NCI-H1930 (cell line): Measurements from ENCODE around the gene PPY.
"Not testable (repeated sequence)": the region's sequence is repeated elsewhere in the genome, so short reads cannot be mapped to it uniquely, and the experiment has no call there.

Experiments used
- DNase-seq, 2 experiments: peaks; one replicate each; lab custom pipeline; 2025; lab: John Stamatoyannopoulos, UW

PPY gene

DNA sequence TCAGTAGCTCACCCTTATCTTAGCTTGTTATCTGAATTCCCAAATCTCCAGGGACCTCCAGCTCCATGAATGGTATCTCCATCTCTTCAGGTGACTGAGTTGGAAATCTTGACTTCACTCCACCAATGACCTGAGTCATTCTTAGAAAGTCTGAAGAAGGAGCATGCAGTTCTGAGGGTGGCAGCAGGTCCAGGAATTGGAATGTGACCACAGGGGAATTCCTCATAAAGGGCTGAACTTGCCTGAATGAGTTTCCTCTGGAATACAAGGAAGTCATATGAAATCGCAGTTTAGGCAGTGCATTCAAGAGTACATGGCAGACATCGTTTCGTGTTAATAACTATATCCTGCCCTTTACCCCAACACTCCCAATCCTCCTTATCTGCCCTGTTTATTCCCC is 24.0 kb upstream of the PPY start:
- DNase-seq: no peak

GRCh38 chr17:43962479-43962878 is 20.2 kb upstream of the PPY start:
- no peak for DNase-seq

- DNase-seq: no peak
Observed at GRCh38 chr17:43961954-43962353, 19.7 kb upstream of the PPY start.

GRCh38 chr17:43961292-43961691 is 19.0 kb upstream of the PPY start:
- DNase-seq: not testable (repeated sequence)

DNA sequence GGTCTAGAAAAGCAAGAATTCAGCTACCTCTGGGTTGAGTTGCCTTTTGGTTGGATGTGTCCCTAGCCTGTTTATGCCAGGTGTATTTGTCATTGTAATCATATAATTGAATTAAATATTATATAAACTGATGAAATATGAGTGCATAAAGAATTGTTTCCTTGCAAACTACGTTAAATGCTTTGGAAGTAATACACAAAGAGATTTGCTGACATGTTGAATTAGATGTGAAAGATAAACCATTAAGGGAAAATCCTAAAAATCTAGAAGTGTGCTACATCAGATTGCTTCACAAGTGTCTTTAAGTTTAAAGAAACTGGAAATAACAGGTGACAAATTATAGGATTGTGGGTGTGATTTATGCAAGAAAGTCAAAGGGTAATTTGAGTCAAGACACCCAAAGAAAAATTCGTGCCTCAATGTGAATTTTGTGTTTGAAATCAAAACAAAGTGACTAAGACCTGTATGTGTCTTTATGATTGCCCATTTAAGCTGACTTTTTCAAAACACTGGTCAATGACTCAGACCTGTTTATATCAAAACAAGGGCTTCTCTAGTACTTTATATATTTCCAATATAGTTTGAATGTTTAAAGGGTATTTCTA is 16.6 kb upstream of the PPY start:
- DNase-seq: no peak

- no peak for DNase-seq
Observed at GRCh38 chr17:43956222-43956621, 13.9 kb upstream of the PPY start.

GRCh38 chr17:43953746-43954145 is 11.5 kb upstream of the PPY start, which contains the start of gene PYY:
Gene PYY (minus strand): TSS chr17:43953940. CDS start chr17:43953483, 457 bp downstream.
- DNase-seq: no peak

DNA sequence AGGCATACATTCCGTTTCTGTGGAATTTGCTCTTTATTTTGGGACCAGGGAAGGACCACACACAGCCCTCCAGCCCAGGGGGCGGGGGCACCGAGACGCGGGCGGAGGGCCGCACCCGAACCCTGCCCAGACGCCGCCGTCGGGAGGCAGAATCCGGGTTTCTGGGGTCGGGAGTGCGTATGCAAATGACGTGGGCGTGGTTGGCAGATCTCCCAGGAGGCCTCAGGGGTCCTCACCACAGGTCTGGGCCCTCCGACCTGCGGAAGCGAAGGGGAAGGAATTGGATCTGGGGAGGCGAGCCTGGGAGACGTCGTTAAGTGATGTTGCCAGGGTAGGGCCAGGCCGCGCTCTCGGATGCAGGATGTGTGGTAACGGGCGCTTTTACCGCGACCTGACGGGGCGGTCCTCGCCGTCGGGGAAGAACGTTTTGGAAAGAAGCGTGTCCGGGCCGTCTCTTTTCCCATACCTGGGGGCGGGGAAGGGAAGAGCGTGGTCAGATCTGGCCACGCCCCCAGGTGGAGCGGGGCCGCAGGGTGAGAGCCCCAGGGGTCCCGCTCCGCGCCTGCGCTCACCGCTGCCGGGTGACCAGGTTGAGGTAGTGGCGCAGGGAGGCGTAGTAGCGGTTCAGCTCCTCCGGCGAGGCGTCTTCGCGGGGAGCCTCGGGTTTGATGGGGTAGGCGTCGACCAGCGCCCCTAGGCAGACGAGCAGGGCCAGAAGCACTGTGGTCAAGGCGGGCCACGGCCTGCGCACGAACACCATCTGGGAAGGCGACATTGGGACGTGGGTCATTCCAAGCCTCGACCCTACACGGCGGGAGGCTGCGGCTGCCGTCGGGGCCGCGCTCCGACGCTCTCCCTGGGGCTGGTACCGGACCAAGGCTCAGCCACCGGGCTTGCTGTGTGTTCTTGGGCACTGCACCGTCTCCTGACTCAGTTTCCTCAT is 10.7 kb upstream of the PPY start:
- DNase-seq: peak; percentile 46 to 65

GRCh38 chr17:43952351-43952723 is 10.1 kb upstream of the PPY start:
- DNase-seq: no peak

DNA sequence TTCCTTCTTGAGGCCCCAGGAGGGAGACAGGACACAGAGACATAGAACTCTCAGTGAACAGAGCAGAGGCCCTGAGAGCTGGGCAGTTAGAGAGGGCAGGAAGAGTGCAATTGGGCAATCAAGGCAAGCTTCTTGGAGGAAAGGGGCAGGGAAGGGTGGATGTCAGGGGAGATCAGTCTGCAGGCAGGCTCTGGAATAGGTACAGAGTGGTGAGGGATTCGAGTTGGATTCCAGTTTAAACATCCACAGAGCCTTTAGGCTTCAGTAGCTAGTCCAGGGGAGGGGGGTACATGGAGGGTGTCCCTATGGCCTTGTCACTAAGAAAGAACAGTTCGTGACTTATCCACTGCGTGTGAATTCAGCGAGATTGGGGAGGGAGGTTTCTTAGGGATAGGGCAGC is 9.5 kb upstream of the PPY start:
- DNase-seq: no peak

DNA sequence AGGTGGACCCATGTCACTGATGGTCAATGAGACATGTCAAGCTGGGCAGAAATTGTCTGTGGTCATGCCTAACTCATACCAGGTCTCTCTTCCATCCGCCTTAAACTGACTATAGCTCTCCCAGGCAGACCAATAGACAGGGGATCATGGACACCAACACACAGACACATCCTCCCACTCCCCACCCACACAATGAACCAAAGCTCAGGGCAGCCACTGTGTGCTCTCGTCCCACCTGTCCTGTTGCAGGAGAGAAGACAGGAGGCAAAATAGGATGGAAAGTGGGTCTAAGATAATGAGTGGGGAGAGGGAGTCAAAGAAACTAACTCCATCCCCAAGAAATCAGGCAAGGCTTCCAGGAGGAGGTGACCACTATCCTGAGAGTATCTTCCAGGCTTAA is 8.3 kb upstream of the PPY start:
- DNase-seq: no peak

- DNase-seq: no peak
Observed at GRCh38 chr17:43949781-43950180, 7.5 kb upstream of the PPY start.

DNA sequence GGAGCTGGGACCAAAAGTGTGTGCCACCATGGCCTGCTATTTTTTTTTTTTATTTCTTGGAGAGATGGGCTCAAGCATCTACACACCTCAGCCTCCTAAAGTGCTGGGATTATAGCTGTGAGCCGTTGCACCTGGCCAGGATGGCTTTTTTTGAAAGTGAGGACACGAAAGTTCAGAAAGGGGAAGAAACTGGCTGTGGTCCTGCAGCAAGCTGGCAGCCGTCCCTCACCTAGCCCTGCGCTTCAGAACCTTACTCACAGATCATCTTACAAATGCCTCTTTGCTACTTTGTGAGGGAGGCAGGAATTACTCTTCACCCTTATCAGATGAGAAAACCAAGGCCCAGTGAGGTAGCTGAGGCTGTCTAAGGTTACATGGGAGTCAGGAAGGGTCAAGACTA is 4.5 kb upstream of the PPY start:
- no peak for DNase-seq

DNA sequence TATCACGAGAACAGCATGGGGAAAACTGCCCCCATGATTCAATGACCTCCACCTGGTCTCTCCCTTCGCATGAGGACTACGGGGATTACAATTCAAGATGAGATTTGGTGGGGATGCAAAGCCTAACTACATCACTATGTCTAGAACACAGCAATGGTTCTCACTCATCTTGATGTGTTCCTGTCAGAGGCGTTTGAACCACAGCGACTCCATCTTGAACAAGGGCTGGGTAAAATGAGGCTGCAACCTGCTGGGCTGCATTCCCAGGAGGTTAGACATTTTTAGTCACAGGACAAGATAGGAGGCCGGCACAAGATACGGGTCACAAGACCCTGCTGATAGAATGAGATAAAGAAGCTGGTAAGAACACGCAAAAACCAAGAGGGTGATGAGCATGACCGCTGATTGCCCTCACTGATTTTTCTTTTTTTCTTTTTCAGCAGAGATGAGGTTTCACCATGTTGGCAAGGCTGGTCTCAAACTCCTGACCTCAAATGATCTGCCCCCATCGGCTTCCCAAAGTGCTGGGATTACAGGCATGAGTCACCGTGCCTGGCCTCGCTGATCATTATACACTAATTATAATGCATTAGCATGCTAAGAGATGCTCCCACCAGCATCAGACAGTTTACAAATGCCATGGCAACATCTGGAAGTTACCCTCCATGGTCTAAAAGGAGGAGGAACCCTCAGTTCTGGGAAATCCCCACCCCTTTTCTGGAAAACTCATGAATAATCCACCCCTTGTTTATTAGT is 3.0 kb upstream of the PPY start:
- DNase-seq: no peak

GRCh38 chr17:43940630-43941029 is 1.6 kb downstream of the PPY start:
- DNase-seq: peak; percentile 18 to 19

- DNase-seq: no peak
Observed at GRCh38 chr17:43939886-43940285, 2.4 kb downstream of the PPY start.

DNA sequence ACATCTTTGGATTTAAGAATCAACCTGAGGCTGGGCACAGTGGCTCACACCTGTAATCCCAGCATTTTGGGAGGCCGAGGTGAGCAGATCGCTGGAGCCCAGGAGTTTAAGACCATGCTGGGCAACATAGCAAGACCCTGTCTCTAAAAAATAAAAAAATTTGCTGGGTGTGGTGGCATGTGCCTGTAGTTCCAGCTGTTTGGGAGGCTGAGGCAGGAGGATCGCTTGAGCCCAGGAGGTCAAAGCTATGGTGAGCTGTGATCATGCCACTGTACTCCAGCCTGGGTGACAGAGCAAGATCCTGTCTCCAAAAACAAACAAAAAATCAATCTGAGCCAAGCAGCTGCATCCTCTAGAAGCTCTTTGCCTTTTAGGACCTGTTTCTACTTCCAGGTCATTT is 2.8 kb downstream of the PPY start:
- not testable (repeated sequence) for DNase-seq

GRCh38 chr17:43938838-43939182 is 3.5 kb downstream of the PPY start:
- no peak for DNase-seq

- no peak for DNase-seq
Observed at GRCh38 chr17:43936434-43936833, 5.8 kb downstream of the PPY start.

DNA sequence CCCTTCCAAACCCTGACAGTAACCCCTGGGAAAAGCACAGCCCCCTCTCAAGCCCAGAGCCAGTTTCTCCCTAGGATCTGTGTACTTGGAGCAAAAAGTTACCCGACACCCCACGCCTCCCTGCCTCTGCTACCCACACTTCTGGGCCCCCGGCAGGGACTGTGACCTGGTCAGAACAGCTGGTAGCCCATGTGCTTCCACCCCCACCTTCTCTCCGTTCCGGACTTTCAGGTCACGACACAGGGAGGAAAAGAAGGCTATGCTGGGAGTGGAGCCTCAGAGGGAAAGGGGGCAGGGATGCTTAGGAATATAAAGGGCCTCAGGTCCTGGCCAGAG is 6.4 kb downstream of the PPY start:
- no peak for DNase-seq

GRCh38 chr17:43935204-43935925 is 6.9 kb downstream of the PPY start:
- DNase-seq: no peak

GRCh38 chr17:43932923-43933322 is 9.4 kb downstream of the PPY start:
- no peak for DNase-seq
